Nephron progenitor cell (in vitro differentiated cells): Measurements from ENCODE around the gene INPP5D.

Experiments
- DNase-seq: peaks from one replicate; pipeline ENCODE4 v3.0.0; 2021
- H3K27ac Mint-ChIP-seq: 2 replicates; pipeline ENCODE4 v1.8.0; 2021; ENCODE audit warnings: mild to moderate bottlenecking, moderate library complexity, mixed read lengths
- H3K27me3 Mint-ChIP-seq: 2 replicates; pipeline ENCODE4 v1.8.0; 2021; ENCODE audit warnings: mild to moderate bottlenecking, low read depth, mixed read lengths; ENCODE audit not compliant: poor library complexity
- H3K36me3 Mint-ChIP-seq: 2 replicates; pipeline ENCODE4 v1.8.0; 2021; ENCODE audit warnings: low read depth, mixed read lengths
- H3K4me1 Mint-ChIP-seq: 2 replicates; pipeline ENCODE4 v1.8.0; 2021; ENCODE audit warnings: mixed read lengths
- H3K4me3 Mint-ChIP-seq: 2 replicates; pipeline ENCODE4 v1.8.0; 2021; ENCODE audit warnings: mild to moderate bottlenecking, moderate library complexity, mixed read lengths
- H3K9me3 Mint-ChIP-seq: 2 replicates; pipeline ENCODE4 v1.8.0; 2021; ENCODE audit warnings: mild to moderate bottlenecking, moderate library complexity, mixed read lengths
- CTCF ChIP-seq: fragments of 200-600 bp; sonication (generic); IDR thresholded peaks from 2 replicates; pipeline ENCODE4 v1.5.0; 2021; ENCODE audit warnings: antibody characterized with exemption

The INPP5D gene

GRCh38 chr2:233060501-233060979 lies 398 bp downstream of the INPP5D start:
- no peaks in the 10 kb centered on the region for H3K36me3 Mint-ChIP-seq
- no peak for DNase-seq
- H3K27me3 Mint-ChIP-seq: peaks cover 12% of the 10 kb centered on the region
- peaks cover 48% of the 10 kb centered on the region for H3K4me1 Mint-ChIP-seq
- peak overlapping the region; percentile 90 for H3K27ac Mint-ChIP-seq
- no peak for TF ChIP-seq CTCF
- no peak overlapping the region for H3K4me3 Mint-ChIP-seq
- H3K9me3 Mint-ChIP-seq: no peaks in the 10 kb centered on the region

GRCh38 chr2:233060980-233061590 lies 943 bp downstream of the INPP5D start:
- no peak for DNase-seq
- Mint-ChIP-seq H3K36me3 (no peaks in the 10 kb centered on the region), H3K4me3 (no peak overlapping the region), H3K4me1 (peaks cover 48% of the 10 kb centered on the region), H3K27me3 (peaks cover 7% of the 10 kb centered on the region), H3K27ac (peak overlapping the region; percentile 90), H3K9me3 (no peaks in the 10 kb centered on the region)
- no peak for TF ChIP-seq CTCF

GRCh38 chr2:233061591-233062450 lies 1.7 kb downstream of the INPP5D start:
- no peaks in the 10 kb centered on the region for H3K36me3 Mint-ChIP-seq
- H3K27me3 Mint-ChIP-seq: peaks cover 5% of the 10 kb centered on the region
- no peaks in the 10 kb centered on the region for H3K9me3 Mint-ChIP-seq
- TF ChIP-seq CTCF: peak; percentile 16
- DNase-seq: peak; percentile 51
- H3K27ac Mint-ChIP-seq: peak overlapping the region; percentile 94
- H3K4me3 Mint-ChIP-seq: no peak overlapping the region
- peaks cover 48% of the 10 kb centered on the region for H3K4me1 Mint-ChIP-seq

GRCh38 chr2:233062451-233062850 lies 2.3 kb downstream of the INPP5D start:
- TF ChIP-seq CTCF: no peak
- Mint-ChIP-seq H3K4me1 (peaks cover 48% of the 10 kb centered on the region), H3K9me3 (no peaks in the 10 kb centered on the region), H3K27me3 (peaks cover 2% of the 10 kb centered on the region), H3K36me3 (no peaks in the 10 kb centered on the region), H3K4me3 (no peak overlapping the region), H3K27ac (peak overlapping the region; percentile 94)
- DNase-seq: no peak

- no peak for TF ChIP-seq CTCF
- Mint-ChIP-seq H3K4me1 (peaks cover 48% of the 10 kb centered on the region), H3K36me3 (no peaks in the 10 kb centered on the region), H3K27ac (no peak overlapping the region), H3K4me3 (no peak overlapping the region), H3K9me3 (no peaks in the 10 kb centered on the region), H3K27me3 (no peaks in the 10 kb centered on the region)
- DNase-seq: no peak
These were observed 2.8 kb downstream of the INPP5D start for GRCh38 chr2:233062946-233063268.
